Measurements from ENCODE around the gene PPP1R11.

- TF ChIP-seq POLR2A (IDR thresholded peaks at IDR 0.05) (no peak), CTCF (IDR thresholded peaks at IDR 0.05) (no peak)
Observed at GRCh38 chr6:30042914-30043313, 24.1 kb upstream of the PPP1R11 start.

Measured in right lobe of liver (tissue), 4 donors.